Upper lobe of left lung (tissue), 6 donors: ENCODE data around the gene WNK2. TPM values are rescaled to one million over a fixed set of nuclear protein-coding genes. Genes with fewer than 3 reads are reported as not detected.

ENCODE experiments used
- ATAC-seq, 2 donors: fragments of 200-7000 bp; cut with Tn5 transposase; one replicate each; pipeline ENCODE4 v1.9.1; 2022; ENCODE audit warnings: mild to moderate bottlenecking in 2 of 2, moderate library complexity in 2 of 2; ENCODE audit not compliant: low FRiP score in 2 of 2
- DNase-seq, 2 donors: peaks; one replicate each; pipeline ENCODE4 v3.0.0-alpha.2; 2019 to 2020
- H3K27ac ChIP-seq, 4 donors: fragments of 200-600 bp; sonication (generic); one replicate each; pipeline ENCODE4 v1.5.1; 2016 to 2019
- H3K27me3 ChIP-seq, 4 donors: fragments of 200-600 bp; sonication (generic); one replicate each; pipeline ENCODE4 v1.5.1; 2017 to 2019
- H3K36me3 ChIP-seq, 4 donors: fragments of 200-600 bp; sonication (generic); one replicate each; pipeline ENCODE4 v1.5.1; 2016 to 2019
- H3K4me1 ChIP-seq, 4 donors: fragments of 200-600 bp; sonication (generic); one replicate each; pipeline ENCODE4 v1.5.1; 2018 to 2019
- H3K4me3 ChIP-seq, 4 donors: fragments of 200-600 bp; sonication (generic); one replicate each; pipeline ENCODE4 v1.5.1; 2017 to 2019; ENCODE audit warnings: mild to moderate bottlenecking in 2 of 4, moderate library complexity in 1 of 4
- H3K9me3 ChIP-seq, 4 donors: fragments of 200-600 bp; sonication (generic); one replicate each; pipeline ENCODE4 v1.5.1; 2018 to 2019
- CTCF ChIP-seq, 6 experiments: fragments of 450-650 bp in 4 of 6; fragments of 200-600 bp in 2 of 6; sonication (generic) in 2 of 6; IDR thresholded peaks; one replicate each; pipeline ENCODE4 v1.5.1; 2016 to 2019; ENCODE audit warnings: antibody characterized with exemption in 6 of 6
- EP300 ChIP-seq, 4 donors: sonication (generic); formaldehyde crosslinking; IDR thresholded peaks; one replicate each; pipeline ENCODE4 v1.5.1; 2017; ENCODE audit warnings: antibody characterized with exemption in 4 of 4, control low read depth in 2 of 4
- POLR2A ChIP-seq, 4 donors: fragments of 450-650 bp; IDR thresholded peaks; one replicate each; pipeline ENCODE4 v1.5.1; 2016 to 2017; ENCODE audit warnings: antibody characterized with exemption in 4 of 4, mild to moderate bottlenecking in 2 of 4
- POLR2AphosphoS5 ChIP-seq, 2 donors: sonication (generic); formaldehyde crosslinking; IDR thresholded peaks; one replicate each; pipeline ENCODE4 v1.5.1; 2017; ENCODE audit warnings: antibody characterized with exemption in 2 of 2
- WGBS, 2 donors: methylation state at CpG; one replicate each; pipeline ENCODE4 v1.1.5; 2017 to 2018; 5-methylcytosine and 5-hydroxymethylcytosine counted together
- total RNA-seq, 6 donors: library from RNA; depleted of rRNA in 4 of 6; stranded (reverse); fragments of >200 nt in 4 of 6; gene quantifications; one replicate each; pipeline versions ENCODE4 v1.1.0 to v1.2.1, GENCODE V29; 2016 to 2021
- donor health status: DM: no; HTN: no; CAD: no; lungs with moderate emphysema.
- donor health status: DM: no; HTN: yes; CAD: no; lungs with severe emphysema.

WNK2 gene
- total RNA-seq, 6 donors from 2014 or later: 1.1 to 11.5 (median 7.3) TPM

GRCh38 chr9:93198117-93198837 lies 14.3 kb downstream of the WNK2 start:
- DNase-seq: no peak
- no peak overlapping the region for H3K27ac ChIP-seq
- WGBS, 2 donors: 71 to 81% methylated on average over 4 to 6 of the region's 10 CpGs

DNA sequence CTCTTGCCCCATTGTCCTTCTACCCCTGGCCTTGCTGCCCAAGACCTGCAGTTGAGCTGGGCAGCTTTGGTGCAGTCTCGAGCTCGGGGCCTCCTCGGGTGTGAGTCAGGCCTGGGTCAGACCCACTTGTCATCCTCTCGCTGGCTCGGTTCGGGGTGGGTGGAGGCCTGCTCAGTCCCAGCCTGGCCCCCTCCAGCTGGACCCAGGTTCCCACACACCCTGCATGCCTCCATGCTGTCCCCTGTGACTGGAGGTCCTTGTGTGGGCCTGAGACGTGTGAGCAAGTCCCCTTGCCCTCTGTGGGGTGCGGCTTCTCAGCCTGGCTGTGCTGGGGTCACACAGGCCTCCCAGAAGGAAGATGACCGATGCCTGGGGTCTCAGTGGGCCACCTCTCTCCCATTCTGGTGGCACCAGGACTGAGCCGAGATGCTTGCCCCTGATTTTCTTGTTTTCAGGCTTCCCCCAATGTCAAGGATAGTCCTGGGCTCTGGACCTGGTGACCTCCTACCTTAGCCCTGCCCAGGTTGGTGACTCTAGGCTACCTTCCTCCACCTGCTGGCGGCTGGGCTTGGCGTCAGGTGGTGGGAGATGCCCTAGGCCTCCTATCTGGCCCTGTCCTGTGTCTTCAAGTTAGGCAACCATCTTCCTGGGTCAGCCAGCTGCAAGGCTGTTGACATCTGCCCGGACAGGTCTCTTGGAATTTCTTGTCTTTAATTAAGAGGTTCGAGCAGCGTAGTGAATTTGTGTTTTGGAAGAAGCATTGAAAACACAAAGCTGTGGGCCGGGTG lies 15.1 kb downstream of the WNK2 start:
- H3K4me1 ChIP-seq: peaks cover 0 to 5% (median 2%) of the 10 kb centered on the region in 4 donors
- H3K36me3 ChIP-seq: no peaks in the 10 kb centered on the region
- no peak overlapping the region for H3K27ac ChIP-seq
- H3K27me3 ChIP-seq: no peaks in the 10 kb centered on the region
- ATAC-seq (peak in 1 of 2 donors; percentile 9), DNase-seq (no peak)
- no peak overlapping the region for H3K4me3 ChIP-seq
- TF ChIP-seq POLR2A (IDR thresholded peaks at IDR 0.05) (no peak), EP300 (IDR thresholded peaks at IDR 0.05) (no peak), CTCF (IDR thresholded peaks at IDR 0.05) (no peak), POLR2AphosphoS5 (IDR thresholded peaks at IDR 0.05) (no peak)
- WGBS, 2 donors: 91 to 97% methylated on average over 12 to 15 of the region's 16 CpGs
- H3K9me3 ChIP-seq: no peaks in the 10 kb centered on the region

More at GRCh38 chr9:93198117-93198837, 14.3 kb downstream of the WNK2 start:
- Histone ChIP-seq H3K9me3 (no peaks in the 10 kb centered on the region), H3K27me3 (no peaks in the 10 kb centered on the region), H3K4me3 (no peak overlapping the region), H3K36me3 (no peaks in the 10 kb centered on the region), H3K4me1 (peaks cover 0 to 5% (median 2%) of the 10 kb centered on the region in 4 donors)
- no peak for TF ChIP-seq POLR2A (IDR thresholded peaks at IDR 0.05)
- no peak for TF ChIP-seq EP300 (IDR thresholded peaks at IDR 0.05)
- TF ChIP-seq POLR2AphosphoS5 (IDR thresholded peaks at IDR 0.05): no peak
- no peak for TF ChIP-seq CTCF (IDR thresholded peaks at IDR 0.05)
- ATAC-seq: no peak

DNA sequence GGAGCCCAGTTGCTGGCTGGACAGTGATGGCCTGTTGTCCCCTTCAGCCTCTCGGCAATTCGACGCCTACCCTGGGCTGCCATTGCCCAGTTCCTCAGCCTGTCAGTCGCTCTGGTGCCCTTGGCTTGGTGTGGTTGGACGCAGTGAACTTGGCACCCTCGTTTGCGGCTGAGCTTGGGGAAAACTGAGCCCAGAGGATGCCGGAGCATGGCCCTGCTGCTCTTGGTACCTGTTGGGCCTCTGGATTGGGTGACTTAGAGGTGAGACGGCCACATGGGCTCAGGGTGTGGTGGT lies 16.5 kb downstream of the WNK2 start:
- TF ChIP-seq EP300 (IDR thresholded peaks at IDR 0.05): no peak
- no peak for TF ChIP-seq POLR2A (IDR thresholded peaks at IDR 0.05)
- TF ChIP-seq POLR2AphosphoS5 (IDR thresholded peaks at IDR 0.05): no peak
- no peak for TF ChIP-seq CTCF (IDR thresholded peaks at IDR 0.05)
- 85 to 90% methylated on average over 5 to 9 of the region's 9 CpGs for WGBS, 2 donors
- ATAC-seq: no peak
- no peak overlapping the region for H3K4me3 ChIP-seq
- H3K36me3 ChIP-seq: no peaks in the 10 kb centered on the region
- DNase-seq: no peak
- no peaks in the 10 kb centered on the region for H3K9me3 ChIP-seq
- H3K27ac ChIP-seq: no peak overlapping the region
- H3K27me3 ChIP-seq: no peaks in the 10 kb centered on the region
- no peaks in the 10 kb centered on the region for H3K4me1 ChIP-seq

GRCh38 chr9:93200989-93201334 lies 17.0 kb downstream of the WNK2 start:
- DNase-seq (no peak), ATAC-seq (no peak)
- H3K27ac ChIP-seq: no peak overlapping the region
- H3K36me3 ChIP-seq: no peaks in the 10 kb centered on the region
- WGBS, 2 donors: 89 to 93% methylated on average over 4 of the region's 5 CpGs
- no peaks in the 10 kb centered on the region for H3K4me1 ChIP-seq
- H3K27me3 ChIP-seq: no peaks in the 10 kb centered on the region
- no peaks in the 10 kb centered on the region for H3K9me3 ChIP-seq
- no peak overlapping the region for H3K4me3 ChIP-seq
- TF ChIP-seq POLR2AphosphoS5 (IDR thresholded peaks at IDR 0.05) (no peak), POLR2A (IDR thresholded peaks at IDR 0.05) (no peak), CTCF (IDR thresholded peaks at IDR 0.05) (no peak), EP300 (IDR thresholded peaks at IDR 0.05) (no peak)
